HS-5 (cell line): Measurements from ENCODE around the gene LYZ.

ENCODE experiments used
- DNase-seq: peaks from one replicate; pipeline ENCODE4 v3.0.0-alpha.2; 2012; ENCODE audit warnings: low read depth

LYZ gene

DNA sequence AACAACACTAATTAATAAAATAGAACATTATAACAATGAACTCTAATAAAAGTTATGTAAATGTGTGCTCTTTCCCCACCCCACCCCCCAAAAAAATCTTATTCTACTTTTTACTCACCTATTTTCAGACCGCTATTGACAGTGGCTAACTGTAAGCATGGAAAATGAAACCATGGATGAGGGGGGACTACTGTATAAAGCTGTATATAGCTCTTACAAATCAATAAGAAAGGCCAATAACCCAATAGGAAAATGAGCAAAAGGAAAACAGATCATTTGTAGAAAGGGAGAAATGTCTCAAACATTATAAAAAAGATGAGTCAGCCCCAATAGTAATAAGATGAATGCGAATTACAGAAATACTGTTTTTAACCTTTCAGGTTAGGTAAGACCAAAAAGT is 38.7 kb downstream of the LYZ start:
- DNase-seq: no peak

DNA sequence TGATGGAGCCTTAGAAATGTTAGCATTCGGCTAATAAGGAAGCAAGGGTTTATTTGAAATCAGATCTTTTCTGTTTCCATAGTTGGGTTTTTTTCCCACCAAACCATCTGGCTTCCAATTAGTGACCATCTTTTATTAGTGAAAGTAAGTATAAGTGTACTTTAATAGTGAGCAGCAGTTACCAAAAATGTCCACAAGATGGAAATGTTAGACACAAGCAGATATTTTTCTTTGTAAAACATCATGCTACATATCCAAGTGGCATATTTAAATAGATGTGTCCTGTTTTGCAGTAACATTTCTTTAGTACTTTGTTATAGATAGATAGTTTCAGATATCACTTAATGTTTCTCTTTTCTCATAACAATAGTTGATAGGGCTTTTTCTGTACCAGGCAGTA is 40.2 kb downstream of the LYZ start:
- peak; percentile 33 for DNase-seq

DNA sequence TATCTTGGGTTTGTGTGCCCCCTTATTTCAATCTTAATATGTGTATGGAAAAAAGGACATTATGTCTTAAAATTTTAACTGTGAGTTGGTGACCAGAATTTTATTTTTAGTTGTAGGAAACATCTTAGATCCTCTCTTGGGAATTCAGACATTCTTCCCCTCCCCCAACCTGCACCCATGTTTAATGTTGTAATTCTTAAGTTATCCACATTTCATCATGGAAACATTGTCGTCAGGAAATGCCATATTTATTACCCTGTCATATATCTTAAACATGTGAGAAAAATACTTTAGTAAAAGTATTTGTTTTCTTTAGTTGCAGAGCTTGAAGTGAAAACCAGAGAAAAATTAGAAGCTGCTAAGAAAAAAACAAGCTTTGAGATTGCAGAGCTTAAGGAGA is 41.6 kb downstream of the LYZ start:
- no peak for DNase-seq

DNA sequence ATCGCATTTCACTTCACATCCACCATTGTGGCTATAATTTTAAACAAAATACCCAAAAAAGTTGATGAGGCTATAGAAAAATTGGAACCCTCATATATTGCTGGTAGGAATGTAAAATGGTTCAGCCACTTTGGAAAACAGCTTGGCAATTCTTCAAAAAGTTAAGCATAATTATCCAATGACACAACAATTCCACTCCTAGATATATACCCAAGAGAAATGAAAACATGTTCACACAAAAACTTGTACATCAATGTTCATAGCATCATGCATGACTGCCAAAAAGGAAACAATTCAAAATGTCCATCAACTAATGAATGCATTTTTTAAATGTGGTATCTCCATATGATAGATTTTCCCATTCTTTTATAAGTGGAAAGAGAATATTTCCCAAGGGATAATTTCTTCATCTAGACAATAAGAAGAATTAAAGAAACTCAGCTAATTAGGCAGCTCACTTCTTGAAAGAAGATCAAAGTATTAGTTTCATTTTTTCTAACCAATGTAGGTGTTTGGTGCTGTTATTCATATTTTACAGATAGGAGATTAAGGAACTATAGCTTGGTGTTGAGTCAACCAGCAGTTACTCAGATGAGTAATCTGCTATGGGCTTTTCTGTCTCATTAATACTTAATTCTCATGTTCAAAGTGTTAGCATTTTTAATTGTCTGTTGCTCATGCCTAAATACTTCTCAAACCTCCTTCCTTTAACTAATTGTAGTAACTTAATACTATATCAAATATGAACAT is 44.2 kb downstream of the LYZ start:
- no peak for DNase-seq

DNA sequence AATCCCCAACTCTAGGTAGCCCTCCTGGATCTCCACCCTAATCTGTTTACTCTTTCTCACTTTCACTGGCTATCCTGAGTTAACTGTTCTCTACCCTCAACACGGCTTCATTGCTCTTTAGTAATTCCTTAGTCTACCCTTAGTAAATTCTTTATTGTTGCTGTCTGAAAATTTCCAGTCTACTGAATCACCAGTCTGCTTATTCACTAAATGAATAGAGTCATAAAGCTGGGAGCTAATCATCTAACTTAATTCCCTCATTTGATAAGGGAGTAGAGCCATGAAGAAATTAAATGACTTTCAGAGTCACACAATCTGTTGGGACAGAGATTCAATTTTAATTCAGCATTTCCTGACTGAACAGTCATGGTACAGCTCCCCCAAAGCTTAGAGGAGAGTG is 47.9 kb downstream of the LYZ start:
- no peak for DNase-seq

DNA sequence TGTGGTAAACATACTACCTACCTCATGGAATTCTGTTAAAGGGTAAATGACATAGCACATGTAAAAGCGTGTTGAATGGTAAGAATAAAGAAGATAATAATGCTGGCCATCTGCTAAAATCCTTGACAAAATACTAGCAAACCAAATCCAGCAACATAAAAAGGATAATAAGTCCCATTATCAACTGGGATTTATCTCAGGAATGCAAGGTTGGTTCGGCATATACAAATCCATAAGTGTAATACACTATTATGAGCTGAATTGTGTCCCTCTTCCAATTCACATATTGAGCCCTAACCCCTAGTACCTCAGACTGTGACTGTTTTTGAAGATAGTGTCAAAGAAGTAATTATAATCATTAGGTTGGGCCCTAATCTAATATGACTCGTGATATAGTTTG is 48.8 kb downstream of the LYZ start:
- DNase-seq: no peak

DNA sequence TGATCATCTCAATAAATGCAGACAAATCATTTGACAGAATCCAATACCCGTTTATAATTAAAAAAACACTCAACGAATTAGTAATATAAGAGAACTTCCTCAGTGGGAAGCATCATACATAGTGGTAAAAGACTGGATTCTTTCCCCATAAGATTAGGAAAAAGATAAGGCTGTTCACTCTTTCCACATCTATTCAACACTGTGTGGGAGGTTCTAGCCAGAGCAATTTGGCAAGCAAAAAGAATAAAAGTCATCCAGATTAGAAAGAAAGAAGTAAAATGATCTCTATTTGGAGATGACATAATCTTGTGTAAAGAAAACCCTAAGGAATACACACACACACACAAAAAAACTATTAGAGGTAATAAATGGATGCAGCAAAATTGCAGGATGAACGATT is 49.8 kb downstream of the LYZ start:
- no peak for DNase-seq

DNA sequence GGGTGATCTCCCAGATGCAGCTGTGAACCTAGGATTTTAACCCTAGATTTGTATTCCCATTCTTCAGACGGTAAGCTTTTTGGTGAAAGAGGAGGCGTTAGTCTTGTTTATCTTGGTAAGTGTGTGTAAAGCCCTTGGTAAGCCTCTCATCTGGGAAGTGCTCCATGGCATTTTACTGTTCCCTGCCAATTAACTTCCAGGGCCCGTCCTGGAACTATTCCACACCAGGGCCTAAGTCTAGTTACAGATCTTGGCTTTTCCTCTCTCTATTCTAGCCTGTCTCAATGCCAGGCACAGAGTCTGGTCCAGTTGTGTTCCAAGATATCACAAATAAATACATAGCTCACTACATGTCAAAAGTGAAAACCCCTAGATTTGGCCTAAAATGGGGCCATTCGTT is 53.8 kb downstream of the LYZ start:
- no peak for DNase-seq
